Cerebellar cortex (tissue), 1 donor: ENCODE data around the gene ARPC1B.
"Not testable (repeated sequence)": the region's sequence is repeated elsewhere in the genome, so short reads cannot be mapped to it uniquely, and the experiment has no call there.

Experiments
- DNase-seq: peaks from one replicate; pipeline ENCODE4 v3.0.0-alpha.2; 2015; ENCODE audit warnings: low spot score

The ARPC1B gene

GRCh38 chr7:99368750-99369389 lies 5.7 kb upstream of the ARPC1B start:
- DNase-seq: no peak

- no peak for DNase-seq
These were observed 4.7 kb upstream of the ARPC1B start for GRCh38 chr7:99369767-99370391.

GRCh38 chr7:99371376-99371920 lies 3.1 kb upstream of the ARPC1B start:
- no peak for DNase-seq

- peak; percentile 24 for DNase-seq
These were observed 2.0 kb upstream of the ARPC1B start for GRCh38 chr7:99372275-99373090.

- DNase-seq: no peak
These were observed 1.2 kb upstream of the ARPC1B start for GRCh38 chr7:99373091-99374066.

- peak; percentile 40 for DNase-seq
These were observed 709 bp downstream of the ARPC1B start for GRCh38 chr7:99375070-99375807.

- peak; percentile 20 for DNase-seq
These were observed 4.6 kb downstream of the ARPC1B start for GRCh38 chr7:99379043-99379577.

GRCh38 chr7:99379693-99380031 lies 5.1 kb downstream of the ARPC1B start:
- not testable (repeated sequence) for DNase-seq

GRCh38 chr7:99380032-99380822 lies 5.7 kb downstream of the ARPC1B start:
- DNase-seq: no peak

GRCh38 chr7:99380823-99381663 lies 6.5 kb downstream of the ARPC1B start:
- no peak for DNase-seq

GRCh38 chr7:99381664-99382075 lies 7.1 kb downstream of the ARPC1B start:
- DNase-seq: no peak

- DNase-seq: no peak
These were observed 8.7 kb downstream of the ARPC1B start for GRCh38 chr7:99383203-99383602.

- no peak for DNase-seq
These were observed 9.4 kb downstream of the ARPC1B start for GRCh38 chr7:99383791-99384370.

GRCh38 chr7:99384523-99384922 lies 10.0 kb downstream of the ARPC1B start:
- DNase-seq: no peak

- DNase-seq: no peak
These were observed 11.0 kb downstream of the ARPC1B start for GRCh38 chr7:99385564-99385963.

GRCh38 chr7:99386584-99387238 lies 12.2 kb downstream of the ARPC1B start:
- peak; percentile 49 for DNase-seq

GRCh38 chr7:99387239-99387635 lies 12.7 kb downstream of the ARPC1B start:
- not testable (repeated sequence) for DNase-seq

- DNase-seq: no peak
These were observed 13.4 kb downstream of the ARPC1B start for GRCh38 chr7:99387912-99388311.
